GM12891 (cell line): Measurements from ENCODE around the gene NEB.
"Not testable (repeated sequence)": the region's sequence is repeated elsewhere in the genome, so short reads cannot be mapped to it uniquely, and the experiment has no call there.

ENCODE experiments used
- PAX5 ChIP-seq: IDR thresholded peaks from 2 replicates; pipeline ENCODE4 v1.6.1; 2011; ENCODE audit warnings: low read length, moderate library complexity, mild to moderate bottlenecking; ENCODE audit not compliant: insufficient read depth, severe bottlenecking
- POLR2A ChIP-seq: IDR thresholded peaks from 2 replicates; pipeline ENCODE4 v1.6.1; 2011; ENCODE audit warnings: low read depth, low read length, control low read depth
- POLR2AphosphoS5 ChIP-seq: IDR thresholded peaks from 2 replicates; pipeline ENCODE4 v1.6.1; 2011; ENCODE audit warnings: low read depth, low read length, control low read depth
- POU2F2 ChIP-seq: IDR thresholded peaks from 2 replicates; pipeline ENCODE4 v1.6.1; 2011; ENCODE audit warnings: low read depth, mild to moderate bottlenecking, control low read depth, low read length, moderate library complexity
- SPI1 ChIP-seq: IDR thresholded peaks from 2 replicates; pipeline ENCODE4 v1.6.1; 2011; ENCODE audit warnings: low read depth, low read length, control low read depth
- TAF1 ChIP-seq: IDR thresholded peaks from 2 replicates; pipeline ENCODE4 v1.6.1; 2011; ENCODE audit warnings: low read depth, low read length, control low read depth

DNA sequence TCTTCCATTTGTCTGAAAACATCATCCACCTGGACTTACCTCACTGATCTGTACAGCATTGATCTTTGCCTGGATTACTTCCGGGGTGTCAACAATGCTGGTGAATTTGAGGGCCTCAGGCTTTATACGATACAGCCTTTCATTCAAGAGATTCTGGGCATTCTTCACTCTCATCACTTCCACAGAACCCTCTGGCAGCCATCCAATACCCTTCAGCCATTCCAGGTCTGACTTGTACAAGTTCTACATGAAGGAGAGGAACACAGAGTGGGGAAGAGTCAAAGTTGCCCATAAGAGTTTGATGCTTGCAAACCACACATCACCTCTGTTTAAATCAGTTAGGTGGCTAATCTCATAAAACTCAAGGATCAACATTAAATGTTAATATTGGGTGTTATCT lies 130.7 kb downstream of the NEB start:
- TF ChIP-seq POLR2A, SPI1, POLR2AphosphoS5, TAF1, PAX5, POU2F2: not testable (repeated sequence)
